ENCODE measurements around the gene HAGHL. TPM values are rescaled to one million over a fixed set of nuclear protein-coding genes. Genes with fewer than 3 reads are reported as not detected.
A peak's percentile ranks its signal among the peaks of the same experiment; 100 is the strongest.

The HAGHL gene
- total RNA-seq, 1 donor from 2014 or later: 1.0 TPM

- H3K27me3 ChIP-seq: peaks cover 42% of the 10 kb centered on the region
- no peaks in the 10 kb centered on the region for H3K36me3 Mint-ChIP-seq
- H3K4me2 ChIP-seq: no peak overlapping the region
- no peak overlapping the region for H3K4me3 ChIP-seq
- no peaks in the 10 kb centered on the region for H4K20me1 ChIP-seq (ENCODE audit: low read depth)
- H3K36me3 ChIP-seq: no peaks in the 10 kb centered on the region
- H3K9me3 Mint-ChIP-seq: no peaks in the 10 kb centered on the region
- TF ChIP-seq, protein P1, sequence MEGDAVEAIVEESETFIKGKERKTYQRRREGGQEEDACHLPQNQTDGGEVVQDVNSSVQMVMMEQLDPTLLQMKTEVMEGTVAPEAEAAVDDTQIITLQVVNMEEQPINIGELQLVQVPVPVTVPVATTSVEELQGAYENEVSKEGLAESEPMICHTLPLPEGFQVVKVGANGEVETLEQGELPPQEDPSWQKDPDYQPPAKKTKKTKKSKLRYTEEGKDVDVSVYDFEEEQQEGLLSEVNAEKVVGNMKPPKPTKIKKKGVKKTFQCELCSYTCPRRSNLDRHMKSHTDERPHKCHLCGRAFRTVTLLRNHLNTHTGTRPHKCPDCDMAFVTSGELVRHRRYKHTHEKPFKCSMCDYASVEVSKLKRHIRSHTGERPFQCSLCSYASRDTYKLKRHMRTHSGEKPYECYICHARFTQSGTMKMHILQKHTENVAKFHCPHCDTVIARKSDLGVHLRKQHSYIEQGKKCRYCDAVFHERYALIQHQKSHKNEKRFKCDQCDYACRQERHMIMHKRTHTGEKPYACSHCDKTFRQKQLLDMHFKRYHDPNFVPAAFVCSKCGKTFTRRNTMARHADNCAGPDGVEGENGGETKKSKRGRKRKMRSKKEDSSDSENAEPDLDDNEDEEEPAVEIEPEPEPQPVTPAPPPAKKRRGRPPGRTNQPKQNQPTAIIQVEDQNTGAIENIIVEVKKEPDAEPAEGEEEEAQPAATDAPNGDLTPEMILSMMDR (IDR thresholded peaks at IDR 0.05): no peak
- TF ChIP-seq EZH2phosphoT487 (IDR thresholded peaks at IDR 0.05): no peak
- no peak for TF ChIP-seq EZH2 (IDR thresholded peaks at IDR 0.05)
- H3K4me3 Mint-ChIP-seq: no peak overlapping the region
- H2AFZ ChIP-seq (replicated peaks): no peak overlapping the region
- DNase-seq (ENCODE audit: low spot score): no peak
- no peaks in the 10 kb centered on the region for H3K4me1 ChIP-seq
- peaks cover 12% of the 10 kb centered on the region for H3K27me3 Mint-ChIP-seq (ENCODE audit: insufficient read depth, low read depth)
- no peak overlapping the region for H3K27ac ChIP-seq
- H3K79me2 ChIP-seq (ENCODE audit: low read depth): no peaks in the 10 kb centered on the region
- no peak overlapping the region for H3K9ac ChIP-seq
- peaks cover 4% of the 10 kb centered on the region for H3K4me1 Mint-ChIP-seq
- H3K9me3 ChIP-seq (ENCODE audit: low read depth): no peaks in the 10 kb centered on the region
- no peak overlapping the region for H3K27ac Mint-ChIP-seq
- no peaks in the 10 kb centered on the region for H3F3A ChIP-seq (ENCODE audit: low read depth)
Measured at GRCh38 chr16:778447-778846, 51.5 kb downstream of the HAGHL start.

GRCh38 chr16:778909-779527 is 52.1 kb downstream of the HAGHL start:
- H3K9ac ChIP-seq: no peak overlapping the region
- peaks cover 42% of the 10 kb centered on the region for H3K27me3 ChIP-seq
- Mint-ChIP-seq H3K27me3 (ENCODE audit: insufficient read depth, low read depth) (peaks cover 10% of the 10 kb centered on the region), H3K36me3 (no peaks in the 10 kb centered on the region), H3K4me1 (peaks cover 4% of the 10 kb centered on the region), H3K27ac (no peak overlapping the region), H3K9me3 (no peaks in the 10 kb centered on the region), H3K4me3 (no peak overlapping the region)
- H3K4me1 ChIP-seq: no peaks in the 10 kb centered on the region
- no peaks in the 10 kb centered on the region for H3K9me3 ChIP-seq (ENCODE audit: low read depth)
- DNase-seq (ENCODE audit: low spot score): no peak
- no peak overlapping the region for H3K27ac ChIP-seq
- no peak overlapping the region for H3K4me3 ChIP-seq
- TF ChIP-seq EZH2phosphoT487 (IDR thresholded peaks at IDR 0.05) (no peak), EZH2 (IDR thresholded peaks at IDR 0.05) (no peak)
- TF ChIP-seq, protein P1 (IDR thresholded peaks at IDR 0.05): no peak
- H3K4me2 ChIP-seq: no peak overlapping the region
- H4K20me1 ChIP-seq (ENCODE audit: low read depth): no peaks in the 10 kb centered on the region
- H3F3A ChIP-seq (ENCODE audit: low read depth): no peaks in the 10 kb centered on the region
- H3K36me3 ChIP-seq: no peaks in the 10 kb centered on the region
- no peak overlapping the region for H2AFZ ChIP-seq (replicated peaks)
- no peaks in the 10 kb centered on the region for H3K79me2 ChIP-seq (ENCODE audit: low read depth)

MicroRNAs encoded within 50 kb of the gene (microRNA counts, 767-probe panel; counts per million panel counts)
- 460 counts per million, percentile 90 among the panel's probes with 10 or more counts for microRNA hsa-miR-662

Small RNA genes within 50 kb of the gene (microRNA-seq; reads per million reads assigned to microRNA genes)
- not detected for gene MIR662

Small RNA genes within 50 kb of the gene (small RNA-seq; reads per million reads assigned to genes)
- gene MIR662: not detected

Other genes starting within 250 kb of the HAGHL start
- gene CAPN15, start 199.4 kb upstream of the HAGHL start, total RNA-seq (ENCODE audit: low replicate concordance): 6.8 and 41.0 TPM in 2 replicates
- not detected in 2 replicates for gene PRR35, start 166.7 kb upstream of the HAGHL start, total RNA-seq (ENCODE audit: low replicate concordance)
- 0.28 TPM in 1 of 2 replicates, not detected in the other for gene NHLRC4, start 160.1 kb upstream of the HAGHL start, total RNA-seq (ENCODE audit: low replicate concordance)
- gene PIGQ, start 157.1 kb upstream of the HAGHL start, total RNA-seq (ENCODE audit: low replicate concordance): 16.1 and 60.7 TPM in 2 replicates
- 6.0 and 30.0 TPM in 2 replicates for gene RAB40C, start 137.0 kb upstream of the HAGHL start, total RNA-seq (ENCODE audit: low replicate concordance)
- 5.9 and 22.5 TPM in 2 replicates for gene WFIKKN1, start 96.1 kb upstream of the HAGHL start, total RNA-seq (ENCODE audit: low replicate concordance)
- gene METTL26, start 90.8 kb upstream of the HAGHL start, total RNA-seq (ENCODE audit: low replicate concordance): 46.0 and 125 TPM in 2 replicates
- gene MCRIP2, start 85.3 kb upstream of the HAGHL start, total RNA-seq (ENCODE audit: low replicate concordance): 1.5 and 4.7 TPM in 2 replicates
- 9.3 and 33.4 TPM in 2 replicates for gene WDR90, start 77.7 kb upstream of the HAGHL start, total RNA-seq (ENCODE audit: low replicate concordance)
- 34.0 and 138 TPM in 2 replicates for gene RHOT2, start 59.0 kb upstream of the HAGHL start, total RNA-seq (ENCODE audit: low replicate concordance)
- gene RHBDL1, start 51.4 kb upstream of the HAGHL start, total RNA-seq (ENCODE audit: low replicate concordance): 0.28 and 5.3 TPM in 2 replicates
- gene STUB1, start 46.7 kb upstream of the HAGHL start, total RNA-seq (ENCODE audit: low replicate concordance): 27.0 and 79.5 TPM in 2 replicates
- gene JMJD8, start 42.8 kb upstream of the HAGHL start, total RNA-seq (ENCODE audit: low replicate concordance): 32.1 and 54.8 TPM in 2 replicates
- gene WDR24, start 36.7 kb upstream of the HAGHL start, total RNA-seq (ENCODE audit: low replicate concordance): 3.5 and 12.5 TPM in 2 replicates
- gene FBXL16, start 21.3 kb upstream of the HAGHL start, total RNA-seq (ENCODE audit: low replicate concordance): 0.13 and 0.65 TPM in 2 replicates
- gene METRN, start 12.0 kb upstream of the HAGHL start, total RNA-seq (ENCODE audit: low replicate concordance): 24.3 and 110 TPM in 2 replicates
- 7.5 and 20.9 TPM in 2 replicates for gene ANTKMT, start 6.0 kb upstream of the HAGHL start, total RNA-seq (ENCODE audit: low replicate concordance)
- gene CCDC78, start 663 bp upstream of the HAGHL start, total RNA-seq (ENCODE audit: low replicate concordance): 0.67 and 3.7 TPM in 2 replicates
- 20.5 and 38.2 TPM in 2 replicates for gene CIAO3, start 13.9 kb downstream of the HAGHL start, total RNA-seq (ENCODE audit: low replicate concordance)
- 0.82 and 1.2 TPM in 2 replicates for gene MSLN, start 33.6 kb downstream of the HAGHL start, total RNA-seq (ENCODE audit: low replicate concordance)
- 5.6 and 22.7 TPM in 2 replicates for gene RPUSD1, start 61.3 kb downstream of the HAGHL start, total RNA-seq (ENCODE audit: low replicate concordance)
- gene CHTF18, start 61.5 kb downstream of the HAGHL start, total RNA-seq (ENCODE audit: low replicate concordance): 35.6 and 124 TPM in 2 replicates
- gene GNG13, start 73.6 kb downstream of the HAGHL start, total RNA-seq (ENCODE audit: low replicate concordance): not detected in 2 replicates
- 3.4 and 26.8 TPM in 2 replicates for gene LMF1, start 243.9 kb downstream of the HAGHL start, total RNA-seq (ENCODE audit: low replicate concordance)